Uterus (tissue), 4 donors: ENCODE measurements around the gene WDR4. TPM values are rescaled to one million over a fixed set of nuclear protein-coding genes. Genes with fewer than 3 reads are reported as not detected.

ENCODE experiments used
- DNase-seq, 2 donors: peaks; one replicate each; pipeline ENCODE4 v3.0.0-alpha.2; 2019 to 2020
- H3K27ac ChIP-seq, 2 donors: fragments of 200-600 bp; sonication (generic); 1 replicate in 1 of 2; 2 replicates in 1 of 2; pipeline ENCODE4 v1.5.1; 2016 to 2018
- H3K27me3 ChIP-seq, 2 donors: fragments of 200-600 bp; sonication (generic); one replicate each; pipeline ENCODE4 v1.5.1; 2018 to 2019; ENCODE audit warnings: control low read depth in 1 of 2
- H3K36me3 ChIP-seq, 2 donors: fragments of 200-600 bp; sonication (generic); one replicate each; pipeline ENCODE4 v1.5.1; 2019; ENCODE audit warnings: control low read depth in 1 of 2
- H3K4me1 ChIP-seq, 2 donors: fragments of 200-600 bp; sonication (generic); one replicate each; pipeline ENCODE4 v1.5.1; 2018 to 2019; ENCODE audit warnings: control low read depth in 1 of 2
- H3K4me3 ChIP-seq, 2 donors: fragments of 200-600 bp; sonication (generic); 1 replicate in 1 of 2; 2 replicates in 1 of 2; pipeline ENCODE4 v1.5.1; 2018 to 2019; ENCODE audit warnings: mild to moderate bottlenecking in 1 of 2
- H3K9me3 ChIP-seq, 2 donors: fragments of 200-600 bp; sonication (generic); one replicate each; pipeline ENCODE4 v1.5.1; 2019; ENCODE audit warnings: control low read depth in 1 of 2
- POLR2A ChIP-seq, 2 donors: fragments of 450-650 bp; IDR thresholded peaks; one replicate each; pipeline ENCODE4 v1.6.1; 2016; ENCODE audit warnings: antibody characterized with exemption in 2 of 2, mild to moderate bottlenecking in 1 of 2, moderate library complexity in 1 of 2
- intact Hi-C: fragments of 100-400 bp; cut with DNase I; formaldehyde crosslinking; loops from one replicate; pipeline ENCODE4 v1.15.1; 2023; ENCODE audit warnings: low total_unique reads
- total RNA-seq, 4 donors: library from RNA; depleted of rRNA in 3 of 4; stranded (reverse); fragments of >200 nt in 3 of 4; gene quantifications; one replicate each; pipeline versions ENCODE4 v1.1.0 to v1.2.4, GENCODE V29; 2014 to 2023
- TF ChIP-seq, protein P1 (sequence below), 4 experiments: fragments of 200-600 bp in 2 of 4; fragments of 450-650 bp in 2 of 4; sonication (generic) in 2 of 4; IDR thresholded peaks; one replicate each; pipeline ENCODE4 v1.5.1; 2016 to 2019; ENCODE audit warnings: antibody characterized with exemption in 4 of 4, mild to moderate bottlenecking in 2 of 4, moderate library complexity in 1 of 4
- donor health status: DM: yes; HTN: yes; CAD: no.

Gene WDR4
- total RNA-seq, 4 donors from 2014 or later = 6.4 to 19.1 (median 17.8) TPM; not detected in 1

DNA sequence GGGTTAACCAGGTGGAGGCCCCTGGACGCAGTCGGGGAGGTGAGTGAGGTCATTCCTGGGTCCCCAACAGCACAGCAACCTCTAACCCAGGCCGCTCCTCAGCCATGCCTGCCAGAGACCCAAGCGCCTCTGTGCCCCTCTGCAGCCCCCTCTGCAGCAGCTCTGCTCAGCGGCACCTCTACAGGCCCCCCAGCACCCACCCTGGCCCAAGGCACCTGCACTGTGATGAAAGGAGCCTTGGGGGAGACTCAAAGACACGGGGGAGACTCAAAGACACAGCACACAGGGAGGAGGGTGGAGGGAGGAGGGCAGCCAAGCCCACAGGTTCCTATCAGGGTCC, 19.5 kb downstream of the WDR4 start:
- Histone ChIP-seq H3K27me3 (no peaks in the 10 kb centered on the region), H3K4me1 (no peaks in the 10 kb centered on the region), H3K4me3 (no peak overlapping the region), H3K27ac (no peak overlapping the region), H3K9me3 (no peaks in the 10 kb centered on the region), H3K36me3 (no peaks in the 10 kb centered on the region)
- intact Hi-C loops = no loop called here
- no peak for DNase-seq
- no peak for TF ChIP-seq POLR2A (IDR thresholded peaks at IDR 0.05)
- TF ChIP-seq, protein P1, sequence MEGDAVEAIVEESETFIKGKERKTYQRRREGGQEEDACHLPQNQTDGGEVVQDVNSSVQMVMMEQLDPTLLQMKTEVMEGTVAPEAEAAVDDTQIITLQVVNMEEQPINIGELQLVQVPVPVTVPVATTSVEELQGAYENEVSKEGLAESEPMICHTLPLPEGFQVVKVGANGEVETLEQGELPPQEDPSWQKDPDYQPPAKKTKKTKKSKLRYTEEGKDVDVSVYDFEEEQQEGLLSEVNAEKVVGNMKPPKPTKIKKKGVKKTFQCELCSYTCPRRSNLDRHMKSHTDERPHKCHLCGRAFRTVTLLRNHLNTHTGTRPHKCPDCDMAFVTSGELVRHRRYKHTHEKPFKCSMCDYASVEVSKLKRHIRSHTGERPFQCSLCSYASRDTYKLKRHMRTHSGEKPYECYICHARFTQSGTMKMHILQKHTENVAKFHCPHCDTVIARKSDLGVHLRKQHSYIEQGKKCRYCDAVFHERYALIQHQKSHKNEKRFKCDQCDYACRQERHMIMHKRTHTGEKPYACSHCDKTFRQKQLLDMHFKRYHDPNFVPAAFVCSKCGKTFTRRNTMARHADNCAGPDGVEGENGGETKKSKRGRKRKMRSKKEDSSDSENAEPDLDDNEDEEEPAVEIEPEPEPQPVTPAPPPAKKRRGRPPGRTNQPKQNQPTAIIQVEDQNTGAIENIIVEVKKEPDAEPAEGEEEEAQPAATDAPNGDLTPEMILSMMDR (IDR thresholded peaks at IDR 0.05) = no peak

DNA sequence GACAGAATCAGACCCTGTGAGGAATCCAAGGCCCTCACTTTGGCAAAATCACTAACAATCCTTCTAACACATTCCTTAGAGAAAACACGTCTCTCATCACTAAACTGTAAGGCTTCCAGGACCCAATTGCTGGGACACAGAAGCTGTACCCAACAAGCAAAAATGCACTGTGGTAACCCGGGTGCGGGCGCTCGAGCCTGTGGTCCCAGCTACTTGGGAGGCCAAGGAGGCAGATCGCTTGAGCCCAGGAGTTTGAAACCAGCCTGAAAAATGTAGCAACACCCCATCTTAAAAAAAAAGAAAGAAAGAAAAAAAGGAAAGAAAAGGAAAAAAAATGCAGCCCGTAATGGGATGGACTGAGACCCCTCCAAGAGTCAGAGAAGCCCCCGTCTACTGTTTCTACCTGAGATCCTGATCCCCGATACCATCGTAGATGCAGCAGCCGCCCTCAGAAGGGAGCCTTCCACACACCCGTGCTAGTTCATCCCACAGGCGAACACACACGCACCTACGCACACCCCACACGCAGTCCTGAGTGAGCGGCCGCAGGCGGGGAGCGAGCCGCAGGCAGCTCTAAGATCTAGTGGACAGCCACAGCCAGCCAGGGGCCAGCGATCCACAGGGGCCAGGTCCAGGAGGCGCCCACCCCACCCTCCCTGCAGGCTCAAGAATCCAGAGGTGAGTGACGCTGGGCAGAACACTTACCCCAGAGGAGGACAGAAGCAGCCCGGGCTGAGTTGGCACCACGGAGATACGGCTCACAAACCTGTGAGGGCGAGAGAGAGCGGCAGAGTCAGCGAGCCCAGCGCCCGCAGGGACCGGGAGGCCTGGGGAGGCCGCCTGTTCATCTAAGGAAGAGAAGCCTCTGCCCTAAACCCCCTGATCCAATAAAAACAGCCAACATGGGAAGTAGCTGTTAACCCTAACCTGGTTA, 20.1 kb downstream of the WDR4 start:
- H3K36me3 ChIP-seq = no peaks in the 10 kb centered on the region
- no peak overlapping the region for H3K27ac ChIP-seq
- no peaks in the 10 kb centered on the region for H3K4me1 ChIP-seq
- H3K9me3 ChIP-seq = no peaks in the 10 kb centered on the region
- no peak overlapping the region for H3K4me3 ChIP-seq
- no peak for DNase-seq
- TF ChIP-seq POLR2A (IDR thresholded peaks at IDR 0.05) = no peak
- TF ChIP-seq, protein P1 (IDR thresholded peaks at IDR 0.05) = no peak
- intact Hi-C loops = no loop called here
- H3K27me3 ChIP-seq = no peaks in the 10 kb centered on the region

DNA sequence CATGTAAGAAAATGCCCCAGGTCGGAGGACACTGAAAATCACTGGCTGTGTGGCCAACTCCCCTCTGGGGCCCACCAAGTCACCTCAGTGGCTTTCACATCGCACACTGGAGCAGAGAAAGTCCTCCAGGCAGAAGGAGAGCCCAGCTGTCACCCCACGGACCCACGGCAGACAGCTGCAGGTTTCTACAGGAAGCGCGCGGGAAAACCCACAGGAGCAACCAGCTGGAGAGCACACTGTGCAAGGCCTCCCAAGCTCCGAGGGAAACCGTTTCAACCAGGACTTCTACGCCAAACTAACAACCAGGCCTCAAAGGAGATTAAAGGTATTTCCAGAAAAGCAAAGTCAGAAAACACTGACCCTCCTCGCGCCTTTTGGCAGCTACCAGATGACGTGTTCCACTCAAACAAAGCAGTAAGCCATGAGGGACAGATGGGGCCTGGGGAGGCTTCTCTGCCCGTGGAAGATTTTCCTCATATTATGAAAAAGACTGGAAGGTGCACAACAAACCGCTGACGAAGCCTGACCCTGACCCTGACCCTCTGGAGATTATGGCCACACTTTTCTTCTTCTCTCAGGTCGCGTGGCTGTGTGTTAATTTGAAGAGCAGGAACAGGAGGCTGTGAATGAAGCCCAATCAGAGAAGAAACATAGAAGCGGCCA, 21.0 kb downstream of the WDR4 start:
- no peaks in the 10 kb centered on the region for H3K36me3 ChIP-seq
- TF ChIP-seq POLR2A (IDR thresholded peaks at IDR 0.05) = no peak
- TF ChIP-seq, protein P1 (IDR thresholded peaks at IDR 0.05) = no peak
- H3K4me1 ChIP-seq = no peaks in the 10 kb centered on the region
- H3K4me3 ChIP-seq = no peak overlapping the region
- H3K9me3 ChIP-seq = no peaks in the 10 kb centered on the region
- no peaks in the 10 kb centered on the region for H3K27me3 ChIP-seq
- no peak for DNase-seq
- intact Hi-C loops = no loop called here
- no peak overlapping the region for H3K27ac ChIP-seq

DNA sequence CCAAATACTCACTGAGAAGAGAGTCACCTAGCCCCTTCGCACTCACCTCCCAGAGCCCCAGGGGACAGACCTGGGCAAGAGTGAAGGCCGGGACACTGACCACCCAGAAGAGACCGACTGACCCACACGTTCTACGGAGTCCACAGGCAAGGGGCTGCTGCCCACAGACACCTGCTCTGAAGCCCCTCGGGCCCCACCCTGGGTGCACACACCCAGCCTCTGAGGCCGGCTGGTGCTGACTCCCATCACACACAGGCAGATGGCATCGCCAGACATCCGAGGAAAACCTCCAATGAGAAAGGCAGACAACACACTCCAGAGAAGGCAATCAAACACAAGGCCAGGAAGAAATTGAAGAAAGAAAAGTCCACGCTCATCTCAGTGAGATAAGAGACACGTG, 22.1 kb downstream of the WDR4 start:
- no peak overlapping the region for H3K4me3 ChIP-seq
- no peaks in the 10 kb centered on the region for H3K4me1 ChIP-seq
- TF ChIP-seq, protein P1 (IDR thresholded peaks at IDR 0.05) = no peak
- no peak for TF ChIP-seq POLR2A (IDR thresholded peaks at IDR 0.05)
- no peak for DNase-seq
- no peaks in the 10 kb centered on the region for H3K9me3 ChIP-seq
- intact Hi-C loops = no loop called here
- no peaks in the 10 kb centered on the region for H3K36me3 ChIP-seq
- H3K27ac ChIP-seq = no peak overlapping the region
- no peaks in the 10 kb centered on the region for H3K27me3 ChIP-seq

DNA sequence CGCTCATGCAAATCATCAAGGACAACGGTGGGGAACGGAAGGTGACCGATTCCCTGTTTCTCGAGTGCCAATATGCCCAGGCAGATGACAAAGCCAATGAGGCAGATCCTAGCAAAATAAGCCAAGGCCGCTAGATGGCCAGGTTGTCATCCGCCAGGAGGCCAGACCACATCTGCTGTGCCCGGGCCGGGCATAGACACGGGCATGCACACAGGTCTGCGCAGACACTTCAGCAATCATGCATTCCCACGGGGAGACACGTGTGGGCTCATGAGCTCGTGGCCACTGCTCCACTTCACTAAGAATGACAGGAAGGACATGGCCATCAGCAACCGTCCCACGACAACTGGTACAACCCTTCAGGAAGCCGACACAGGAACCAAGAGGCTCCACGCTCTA, 23.4 kb downstream of the WDR4 start:
- no peaks in the 10 kb centered on the region for H3K4me1 ChIP-seq
- TF ChIP-seq, protein P1 (IDR thresholded peaks at IDR 0.05) = no peak
- H3K36me3 ChIP-seq = no peaks in the 10 kb centered on the region
- intact Hi-C loops = no loop called here
- no peak overlapping the region for H3K27ac ChIP-seq
- no peak for DNase-seq
- H3K9me3 ChIP-seq = no peaks in the 10 kb centered on the region
- no peak overlapping the region for H3K4me3 ChIP-seq
- no peaks in the 10 kb centered on the region for H3K27me3 ChIP-seq
